Fibroblast of peridontal ligament (primary cell): ENCODE measurements around the gene AGPAT1.

Experiments used
- DNase-seq: peaks from one replicate; pipeline ENCODE4 v3.0.0-alpha.2; 2010; ENCODE audit errors: extremely low read depth

Gene AGPAT1

DNA sequence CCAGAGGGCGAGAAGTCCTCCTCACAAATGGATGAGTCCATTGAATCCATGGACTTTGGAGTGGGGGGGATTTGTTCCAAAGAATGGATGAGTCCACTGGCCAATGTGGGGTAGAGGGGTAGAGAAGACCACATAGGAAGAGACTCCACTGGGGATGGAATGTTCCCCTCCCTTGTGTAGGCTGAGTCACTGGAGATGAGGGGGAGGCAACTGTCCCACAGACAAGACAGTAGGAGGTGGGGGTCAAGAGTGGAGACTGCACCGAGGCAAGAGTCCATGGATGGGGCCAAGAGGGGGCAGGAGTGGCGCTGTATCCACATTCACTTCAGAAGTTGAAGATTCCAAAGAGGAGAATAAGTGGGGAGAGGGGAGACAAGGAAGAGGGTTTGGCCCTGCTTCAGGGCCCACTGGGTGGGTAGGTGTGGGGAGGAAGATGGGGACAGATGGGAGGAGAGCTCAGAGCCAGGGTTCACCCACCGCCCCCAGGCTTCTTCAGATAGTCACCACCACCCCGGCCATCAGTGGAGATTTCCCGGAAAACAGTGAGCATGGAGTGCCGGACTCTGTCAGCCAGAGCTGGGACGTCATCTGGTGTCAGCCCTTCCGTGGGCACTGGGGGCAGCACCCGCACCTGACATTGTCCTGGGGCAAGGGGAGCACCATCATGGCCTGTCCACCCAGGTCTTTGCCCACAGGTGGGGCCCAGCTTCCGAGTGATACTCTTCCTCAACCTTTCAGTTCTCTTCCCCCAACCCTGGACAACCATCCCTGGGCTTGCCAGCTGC is 6.9 kb downstream of the AGPAT1 start:
- DNase-seq: no peak

DNA sequence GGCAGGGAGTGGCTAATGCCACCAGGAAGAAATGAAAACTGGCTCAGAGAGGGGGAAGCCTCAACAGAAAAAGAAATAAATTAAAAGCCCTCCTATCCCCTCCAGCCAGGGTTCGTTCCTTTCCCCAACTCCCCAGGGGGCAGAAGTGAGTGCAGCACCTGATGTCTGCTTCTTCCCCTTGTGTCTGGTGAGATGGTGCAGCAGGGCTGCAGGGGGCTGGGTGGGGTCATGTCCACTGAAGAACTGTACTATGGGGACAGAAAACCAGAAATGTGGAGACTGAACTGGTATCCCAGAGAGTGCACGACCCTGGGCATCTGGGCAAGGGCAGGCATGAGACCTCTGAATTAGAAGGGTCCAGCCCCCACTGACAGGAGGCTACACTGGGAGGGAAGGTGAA is 7.5 kb downstream of the AGPAT1 start:
- DNase-seq: no peak

DNA sequence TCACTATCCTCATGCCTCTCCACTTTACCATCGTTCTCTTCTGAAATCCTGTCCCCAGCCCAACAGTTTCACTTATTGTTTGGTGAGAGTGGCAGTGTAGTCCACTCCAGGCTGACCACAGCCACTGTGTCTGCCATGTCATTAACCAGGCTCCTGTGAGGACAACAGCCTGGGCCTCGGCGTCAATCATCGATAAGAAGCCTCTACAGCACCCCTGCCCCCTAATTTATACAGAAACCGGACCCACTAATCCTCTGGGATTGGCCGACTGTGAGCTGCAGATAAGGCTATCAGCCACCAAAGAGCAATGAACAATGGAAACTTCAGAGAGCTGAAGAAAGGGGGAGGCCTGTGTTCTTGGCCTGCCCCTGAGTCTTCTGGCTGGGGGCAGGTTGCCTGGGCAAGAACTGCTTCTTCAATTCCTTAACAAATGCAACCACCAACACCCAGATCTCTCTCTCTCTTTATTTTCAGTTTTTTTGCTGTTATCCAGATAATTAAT is 8.1 kb downstream of the AGPAT1 start:
- DNase-seq: no peak

DNA sequence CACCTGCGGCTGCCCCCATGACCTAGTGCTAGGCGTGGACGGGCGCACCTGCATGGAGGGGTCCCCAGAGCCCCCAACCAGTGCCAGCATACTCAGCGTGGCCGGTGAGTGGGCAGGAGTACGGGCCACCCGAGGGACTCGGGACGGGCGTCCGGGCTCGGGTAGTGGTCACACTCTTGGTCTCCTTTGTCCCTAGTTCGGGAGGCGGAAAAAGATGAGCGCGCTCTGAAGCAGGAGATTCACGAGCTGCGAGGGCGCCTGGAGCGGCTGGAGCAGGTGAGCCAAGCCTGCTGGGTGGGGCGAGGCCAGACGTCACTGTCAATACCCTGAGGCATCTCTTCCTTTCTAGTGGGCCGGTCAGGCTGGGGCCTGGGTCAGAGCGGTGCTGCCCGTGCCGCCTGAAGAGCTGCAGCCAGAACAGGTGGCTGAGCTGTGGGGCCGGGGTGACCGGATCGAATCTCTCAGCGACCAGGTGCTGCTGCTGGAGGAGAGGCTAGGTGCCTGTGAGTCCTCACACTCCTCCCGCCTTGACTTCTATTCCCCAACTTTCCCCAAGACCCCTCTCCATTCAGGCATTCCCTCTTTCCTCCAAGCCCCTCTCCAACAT is 8.6 kb downstream of the AGPAT1 start:
- DNase-seq: no peak

DNA sequence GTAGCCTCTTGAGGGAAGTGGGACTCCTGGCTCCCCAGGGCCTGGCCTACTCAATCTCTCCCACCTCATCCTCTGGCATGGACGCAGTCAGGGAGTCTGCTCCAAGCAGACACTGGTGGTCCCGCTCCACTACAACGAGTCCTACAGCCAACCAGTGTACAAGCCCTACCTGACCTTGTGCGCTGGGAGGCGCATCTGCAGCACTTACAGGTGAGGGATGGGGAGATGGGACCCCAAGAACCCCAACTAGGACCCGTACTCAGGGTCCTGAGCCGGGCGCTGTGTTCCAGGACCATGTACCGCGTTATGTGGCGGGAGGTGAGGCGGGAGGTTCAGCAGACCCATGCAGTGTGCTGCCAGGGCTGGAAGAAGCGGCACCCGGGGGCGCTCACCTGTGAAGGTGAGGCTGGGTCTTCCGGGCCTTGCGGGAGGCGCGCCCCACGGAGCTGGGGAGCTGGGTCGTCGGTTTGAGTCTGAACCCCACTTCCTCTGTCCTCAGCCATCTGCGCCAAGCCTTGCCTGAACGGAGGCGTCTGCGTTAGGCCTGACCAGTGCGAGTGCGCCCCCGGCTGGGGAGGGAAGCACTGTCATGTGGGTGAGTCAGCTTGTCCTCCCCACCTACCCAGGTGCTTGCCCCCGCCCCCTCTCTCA is 9.3 kb downstream of the AGPAT1 start:
- no peak for DNase-seq

DNA sequence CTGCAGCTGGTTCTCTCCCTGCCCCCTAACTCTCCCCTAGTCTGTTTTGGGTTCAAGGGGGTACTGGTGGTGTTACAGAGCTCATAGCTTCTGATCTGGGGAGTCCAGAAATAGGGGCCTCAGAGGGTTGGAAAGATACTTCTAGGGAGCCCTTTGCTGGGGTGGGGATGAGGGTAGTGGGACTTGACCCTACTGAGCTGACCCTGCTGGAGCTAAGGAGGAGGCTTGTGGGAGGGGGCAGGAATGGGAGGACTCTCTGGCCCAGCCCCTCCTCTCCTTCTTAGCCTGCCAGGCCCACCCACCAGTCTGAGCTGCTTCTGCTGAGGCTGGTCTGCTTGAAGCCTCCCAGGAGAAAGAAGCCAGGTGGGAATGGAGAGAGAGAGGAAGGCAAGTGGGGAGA is 11.6 kb downstream of the AGPAT1 start, which contains the start of gene EGFL8:
Gene EGFL8 (plus strand): TSS at position 301 of the 400 bp plus-strand sequence. CDS start 1,571 bp downstream, outside the sequence.
- no peak for DNase-seq

DNA sequence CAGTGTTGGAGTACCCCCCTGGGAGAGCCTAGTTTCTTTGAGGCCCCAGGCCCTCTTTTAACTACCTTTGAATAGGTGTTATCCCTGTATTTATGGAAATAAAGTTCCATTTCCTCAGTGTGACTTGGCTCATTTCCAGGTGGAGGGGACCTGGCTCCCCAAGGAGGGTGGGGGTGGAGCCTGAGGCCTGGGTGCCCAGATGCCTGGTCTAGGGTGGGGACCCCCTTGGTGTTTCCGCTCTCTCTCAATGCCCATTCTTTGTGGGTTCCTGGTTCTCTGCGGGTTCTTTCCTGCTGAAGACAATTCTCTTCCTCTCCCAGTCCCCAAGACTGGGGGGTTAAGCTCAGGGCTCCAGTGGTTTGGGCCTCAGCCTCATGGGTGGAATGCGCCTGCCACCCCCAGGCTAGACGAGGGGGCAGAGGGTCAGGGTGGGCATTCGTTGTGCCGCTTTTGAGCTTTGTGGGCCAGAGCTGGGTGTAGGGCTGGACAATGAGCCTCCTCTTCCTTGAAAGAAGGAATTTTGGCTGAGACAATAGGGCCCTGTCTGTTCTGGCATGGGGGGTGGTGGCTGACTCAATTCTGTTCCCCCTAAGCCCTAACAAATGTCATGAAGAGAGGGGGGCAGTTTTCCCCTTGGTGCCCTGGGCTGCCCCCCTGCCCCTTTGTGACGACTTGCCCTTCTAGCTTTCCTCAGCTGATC is 12.2 kb downstream of the AGPAT1 start:
- DNase-seq: no peak

DNA sequence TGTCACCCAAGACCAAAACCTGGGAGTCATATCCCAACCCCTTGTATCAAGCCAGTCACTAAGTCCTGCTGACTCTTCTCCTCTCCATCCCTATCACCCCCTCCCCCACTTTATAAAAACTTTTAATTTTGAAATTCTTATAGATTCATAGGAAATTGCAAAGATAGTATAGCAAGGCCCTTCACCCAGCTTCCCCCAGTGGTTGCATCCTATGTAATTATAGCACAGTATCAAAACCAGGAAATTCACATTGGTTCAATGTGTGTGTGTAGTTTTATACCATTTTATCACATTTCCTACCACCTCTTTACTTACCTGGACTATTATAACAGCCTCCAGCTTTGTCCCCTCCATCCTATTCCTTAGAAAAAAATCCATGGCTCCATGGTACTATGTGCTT is 17.8 kb downstream of the AGPAT1 start:
- no peak for DNase-seq

DNA sequence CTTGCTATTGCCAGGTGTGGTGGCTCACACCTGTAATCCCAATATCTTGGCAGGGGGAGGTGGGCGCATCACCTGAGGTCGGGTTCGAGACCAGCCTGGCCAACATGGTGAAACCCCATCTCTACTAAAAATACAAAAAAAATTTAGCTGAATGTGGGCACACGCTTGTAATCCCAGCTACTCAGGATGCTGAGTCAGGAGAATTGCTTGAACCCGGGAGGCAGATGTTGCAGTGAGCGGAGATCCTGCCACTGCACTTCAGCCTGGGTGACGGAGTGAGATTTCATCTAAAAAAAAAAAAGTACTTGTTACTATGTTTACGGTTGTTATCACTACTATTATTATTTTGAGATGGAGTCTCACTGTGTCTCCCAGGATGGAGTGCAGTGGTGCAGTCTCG is 19.0 kb downstream of the AGPAT1 start:
- no peak for DNase-seq

DNA sequence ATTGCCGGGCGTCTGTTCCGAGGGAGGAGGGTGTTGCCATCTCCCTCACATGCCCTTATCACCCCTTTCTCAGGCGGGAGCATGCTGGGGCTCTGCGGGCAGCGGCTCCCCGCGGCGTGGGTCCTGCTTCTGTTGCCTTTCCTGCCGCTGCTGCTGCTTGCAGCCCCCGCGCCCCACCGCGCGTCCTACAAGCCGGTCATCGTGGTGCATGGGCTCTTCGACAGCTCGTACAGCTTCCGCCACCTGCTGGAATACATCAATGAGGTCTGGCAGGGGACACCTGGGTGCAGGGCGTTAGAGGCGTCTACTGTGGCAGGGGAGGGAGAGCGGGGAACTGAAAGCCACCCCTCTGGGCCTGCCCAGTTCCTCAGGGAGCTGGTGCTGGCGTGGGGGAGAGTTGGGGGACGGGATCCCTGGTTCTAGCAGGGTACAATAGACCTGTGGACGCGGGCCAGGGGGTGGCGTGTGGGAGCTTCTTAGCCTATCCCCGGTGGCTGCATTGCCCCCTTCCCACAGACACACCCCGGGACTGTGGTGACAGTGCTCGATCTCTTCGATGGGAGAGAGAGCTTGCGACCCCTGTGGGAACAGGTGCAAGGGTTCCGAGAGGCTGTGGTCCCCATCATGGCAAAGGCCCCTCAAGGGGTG is 21.2 kb downstream of the AGPAT1 start:
- peak; percentile 64 for DNase-seq

DNA sequence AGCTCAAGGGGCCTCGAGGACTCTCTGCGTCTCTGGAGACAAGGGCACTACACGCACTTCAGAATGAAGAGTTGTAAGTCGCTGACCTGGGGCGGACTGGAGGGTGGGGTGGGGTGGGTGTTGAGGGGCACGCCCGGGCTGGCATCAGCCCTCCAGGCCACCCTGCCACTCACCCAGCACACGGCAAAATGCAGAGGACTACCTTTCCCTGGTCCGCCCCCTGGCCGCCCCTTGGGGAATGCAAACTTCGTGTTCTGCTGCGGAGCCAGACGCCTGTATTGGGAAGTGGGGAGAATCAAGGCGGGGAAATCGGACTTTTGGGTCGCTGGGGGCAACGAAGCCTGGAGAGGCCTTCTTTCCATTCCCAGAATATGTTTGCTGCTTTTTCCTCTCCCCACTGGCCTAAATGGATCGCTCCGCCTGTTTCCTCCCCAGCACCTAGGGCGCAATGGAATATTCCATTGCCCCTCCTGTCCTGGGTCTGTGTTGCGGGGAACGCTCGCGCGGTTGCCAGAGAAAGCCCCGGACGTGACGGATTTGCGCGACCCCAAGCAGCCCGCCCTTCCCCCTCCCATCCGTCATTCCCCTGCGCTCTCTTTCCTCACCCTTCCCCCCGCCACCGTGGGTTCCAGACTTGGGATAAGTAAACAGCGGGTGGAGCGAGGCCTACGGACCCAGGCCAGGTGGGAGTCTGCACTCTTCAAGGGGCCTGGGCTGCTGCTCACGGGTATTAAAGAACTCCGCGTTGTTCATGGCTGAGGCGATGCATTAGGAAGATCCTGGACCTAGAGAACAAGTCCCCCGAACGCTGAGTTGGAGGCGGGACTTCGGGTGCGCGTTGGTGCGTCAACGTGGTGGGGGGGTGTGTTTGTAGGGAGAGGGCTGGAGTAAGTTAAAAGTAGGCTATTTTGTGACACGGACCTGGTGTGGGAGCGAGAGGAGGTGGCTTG is 22.0 kb downstream of the AGPAT1 start, which contains the start of gene PPT2:
Gene PPT2 (plus strand): TSS at position 578 of the 950 bp plus-strand sequence. CDS start 454 bp downstream, outside the sequence.
- peak; percentile 89 for DNase-seq

DNA sequence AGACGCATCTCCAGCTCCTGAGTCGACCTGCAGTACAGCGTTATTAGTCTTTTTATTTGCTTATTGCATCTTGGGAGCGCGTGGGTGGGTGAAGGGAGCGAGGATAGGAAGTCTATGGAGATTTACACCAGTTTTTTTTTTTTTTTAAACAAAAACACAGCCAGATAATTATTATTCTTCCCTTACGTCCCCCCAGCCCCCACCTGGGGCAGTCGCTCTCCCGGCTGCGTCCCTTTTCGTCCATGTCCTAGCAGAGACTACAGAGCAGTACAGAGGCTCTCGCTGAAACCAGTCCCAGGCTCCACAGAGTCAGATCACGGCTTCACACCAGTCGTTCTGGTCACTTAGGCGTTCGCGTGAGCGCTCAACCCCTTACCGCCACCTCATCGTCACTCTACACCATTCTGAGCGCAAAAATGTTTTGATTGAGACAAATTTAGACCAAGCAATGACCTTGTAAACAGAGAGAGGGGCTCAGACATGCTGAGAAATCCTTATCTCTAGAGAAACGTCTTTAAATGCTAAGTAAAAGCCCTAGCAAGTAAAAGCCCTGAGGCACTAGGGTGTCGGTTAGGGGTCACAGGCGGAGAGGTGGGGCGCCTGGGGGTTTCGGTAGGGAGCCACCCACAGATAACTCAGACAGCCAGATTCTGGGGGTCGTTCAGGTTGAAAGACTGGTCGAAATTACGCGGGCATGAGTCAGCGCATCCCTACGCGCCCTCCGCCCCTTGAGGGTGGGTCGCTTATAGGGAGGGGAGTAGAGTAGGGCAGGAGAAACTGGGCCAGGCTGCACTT is 22.9 kb downstream of the AGPAT1 start:
- peak; percentile 40 for DNase-seq

DNA sequence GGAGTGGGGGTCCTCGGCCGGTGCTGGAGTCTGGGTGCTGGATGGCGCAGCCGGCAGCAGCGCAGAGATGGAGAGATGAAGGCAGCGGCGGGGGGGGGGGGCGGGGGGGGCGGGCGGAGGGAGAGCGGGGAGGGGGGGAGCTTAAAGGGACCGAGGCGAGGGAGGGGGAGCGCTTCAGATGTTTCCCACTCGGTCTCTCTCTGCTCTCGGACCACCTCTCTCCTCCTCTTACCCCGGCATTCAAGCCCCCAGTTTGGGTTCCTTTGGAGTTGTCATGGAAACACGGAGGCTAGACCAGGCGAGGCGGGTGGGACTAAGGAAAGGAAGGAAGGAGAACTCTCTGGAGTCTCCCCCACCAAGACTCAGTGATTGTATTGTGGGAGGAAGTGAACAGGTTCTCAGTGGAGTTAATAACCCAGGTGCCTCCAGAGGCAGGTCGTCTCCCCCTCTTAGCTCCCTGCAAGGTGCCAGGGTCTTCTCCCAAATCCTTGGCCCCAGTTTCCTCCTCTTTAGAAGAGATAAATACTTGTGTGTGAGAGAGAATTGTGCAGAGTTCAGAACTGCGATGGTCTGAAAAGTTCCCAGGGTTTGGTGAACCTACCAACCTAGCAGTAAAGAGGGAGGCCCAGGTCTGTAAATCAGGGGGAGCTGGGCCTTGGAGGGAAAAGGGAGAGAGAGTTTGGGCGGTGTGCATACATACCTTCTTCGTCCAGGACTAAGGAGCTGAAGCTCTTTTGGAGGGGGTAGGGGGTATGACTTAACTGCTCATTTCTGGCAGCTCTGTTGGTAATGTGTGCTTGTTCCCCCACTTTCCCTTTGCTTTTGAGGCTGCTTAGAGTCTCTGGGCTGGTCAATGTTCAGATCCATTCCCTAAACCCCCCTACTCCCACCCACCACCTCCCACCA is 23.8 kb downstream of the AGPAT1 start, which contains the start of gene PRRT1:
Gene PRRT1 (minus strand): TSS at position 77 of the 906 bp plus-strand sequence. CDS start 112 bp downstream, outside the sequence.
- DNase-seq: peak; percentile 5

DNA sequence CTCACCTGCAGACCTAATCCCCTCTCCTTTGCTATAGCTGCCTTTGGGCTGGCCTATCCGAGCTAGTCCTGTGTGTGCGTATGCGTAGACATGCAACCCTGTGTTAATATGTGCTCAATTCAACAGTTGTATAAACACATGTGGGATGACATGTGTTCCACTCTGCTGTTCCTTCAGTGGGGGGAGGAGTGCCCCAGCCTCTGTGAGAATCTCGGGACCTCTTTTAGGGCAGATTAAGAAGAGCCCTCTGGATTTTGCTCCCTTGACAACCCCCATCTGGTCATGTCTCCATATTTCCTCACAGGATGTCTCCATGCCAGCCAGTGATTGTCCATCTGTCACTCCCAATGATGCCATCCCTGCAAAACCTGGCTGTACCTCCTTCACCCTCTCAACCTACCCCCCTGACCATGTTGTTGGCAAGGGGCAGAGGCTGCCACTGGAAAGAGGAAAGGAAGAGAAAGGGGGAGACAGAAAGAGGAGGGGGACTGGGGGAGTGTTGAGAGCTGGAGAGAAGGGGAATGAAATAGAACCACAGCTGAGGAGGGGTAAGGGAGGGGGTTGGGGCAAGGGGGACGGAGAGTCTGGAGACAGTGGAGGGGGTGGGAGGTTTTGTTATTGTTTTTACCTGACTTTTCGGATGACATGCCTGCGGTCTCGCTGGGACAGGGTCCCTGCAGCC is 24.6 kb downstream of the AGPAT1 start:
- peak; percentile 7 for DNase-seq

DNA sequence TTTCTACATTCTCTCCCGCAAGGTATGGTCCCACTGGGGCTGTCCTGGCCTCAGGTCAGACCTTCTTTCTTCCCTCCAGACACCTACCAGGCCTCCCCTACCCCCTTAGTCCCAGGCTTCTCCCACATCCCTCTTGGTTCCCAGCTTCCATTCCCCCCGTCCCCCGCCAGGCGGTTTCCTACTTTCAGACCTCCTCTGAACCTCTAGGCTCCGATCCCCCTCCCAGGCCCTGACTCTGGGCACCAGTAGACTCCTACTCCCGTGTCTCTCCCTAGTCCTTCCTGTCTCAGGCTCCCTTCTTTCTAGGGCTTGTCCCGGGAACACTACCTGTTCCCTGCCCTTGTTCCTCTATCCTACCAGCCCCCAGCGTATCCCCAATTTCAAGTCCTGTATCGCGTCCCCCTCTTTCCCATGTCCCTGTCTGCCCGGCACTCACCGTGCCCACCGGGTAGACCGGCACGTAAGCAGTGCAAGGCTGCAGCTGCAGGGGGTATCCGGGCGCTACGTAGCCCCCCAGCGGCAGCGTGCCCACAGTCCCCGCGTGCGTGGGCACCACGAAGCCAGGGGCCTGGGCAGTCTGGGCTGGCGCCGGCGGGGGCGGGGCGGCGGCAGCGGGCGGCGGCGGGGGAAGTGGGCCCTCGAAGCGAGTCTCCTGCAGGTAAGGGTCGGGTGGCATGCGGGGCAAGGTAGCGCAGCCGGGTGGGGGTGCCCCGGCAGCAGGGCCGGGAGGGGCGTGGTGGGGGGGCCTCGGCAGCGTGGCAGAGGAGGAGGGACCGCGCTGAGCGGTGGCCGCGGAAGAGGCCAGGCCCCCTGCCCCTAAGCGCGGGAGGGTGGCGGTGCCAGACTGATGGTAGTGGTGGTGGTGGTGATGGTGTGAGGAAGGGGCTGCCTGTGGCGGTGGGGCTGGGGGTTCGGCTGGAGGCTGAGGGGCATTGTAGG is 25.7 kb downstream of the AGPAT1 start:
- DNase-seq: no peak

DNA sequence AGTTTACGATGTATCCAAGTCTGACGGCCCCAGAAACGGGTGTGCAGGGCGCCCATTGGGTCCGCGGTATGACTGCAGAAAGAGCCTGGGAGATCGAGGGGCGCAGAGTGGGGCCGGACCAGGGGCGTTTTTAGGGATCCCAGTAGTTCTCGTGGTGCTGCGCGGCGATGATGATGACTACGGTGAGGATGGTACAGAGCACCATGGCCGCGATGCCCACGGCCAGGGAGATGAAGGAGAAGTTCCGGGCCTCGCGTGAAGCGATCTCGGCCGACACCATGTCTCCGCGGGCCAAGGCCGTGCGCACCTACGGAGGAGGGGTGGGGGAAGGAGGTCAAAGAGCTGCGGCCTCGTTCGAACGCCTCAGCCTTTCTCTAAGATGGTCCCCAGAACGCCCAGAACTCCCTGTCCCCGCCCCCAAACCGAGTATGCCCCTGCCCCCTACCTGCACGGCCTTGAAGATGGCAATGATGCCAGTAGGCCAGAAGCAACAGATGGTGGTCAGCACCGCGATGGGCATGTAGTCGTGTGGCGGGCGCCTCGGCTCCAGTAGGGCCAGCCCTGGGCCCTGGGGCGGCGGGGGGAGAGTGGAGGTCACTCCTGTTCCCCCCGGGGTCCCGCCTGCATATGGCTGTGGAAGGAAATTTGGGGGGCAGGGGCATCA is 26.7 kb downstream of the AGPAT1 start:
- DNase-seq: no peak
